SK-N-SH treated with all-trans-retinoic acid at 6 μM for 48 hours (cell line): ENCODE measurements around the gene DSTYK.

Source experiments
- ARNTL ChIP-seq: fragments of 450-650 bp; formaldehyde crosslinking; IDR thresholded peaks from 2 replicates; pipeline ENCODE4 v1.5.0; 2020; ENCODE audit warnings: low read depth, mild to moderate bottlenecking, moderate library complexity, borderline replicate concordance
- CSDC2 ChIP-seq: fragments of 250-450 bp; sonication (Bioruptor Pico); IDR thresholded peaks from 2 replicates; pipeline ENCODE4 v1.5.0; 2020; ENCODE audit warnings: mild to moderate bottlenecking, moderate library complexity
- CSRNP3 ChIP-seq: fragments of 250-450 bp; sonication (Bioruptor Pico); IDR thresholded peaks from 2 replicates; pipeline ENCODE4 v1.5.1; 2021; ENCODE audit warnings: mild to moderate bottlenecking, moderate library complexity
- ESRRG ChIP-seq: fragments of 250-450 bp; sonication (Bioruptor Pico); IDR thresholded peaks from 2 replicates; pipeline ENCODE4 v1.6.1; 2021; ENCODE audit warnings: mild to moderate bottlenecking
- PATZ1 ChIP-seq: fragments of 250-450 bp; sonication (Bioruptor Pico); IDR thresholded peaks from 2 replicates; pipeline ENCODE4 v1.8.0; 2020; ENCODE audit warnings: mild to moderate bottlenecking, moderate library complexity, borderline replicate concordance
- RARB ChIP-seq: fragments of 250-450 bp; sonication (Bioruptor Pico); IDR thresholded peaks from 2 replicates; pipeline ENCODE4 v1.8.0; 2021; ENCODE audit warnings: mild to moderate bottlenecking, moderate library complexity
- SNAI2 ChIP-seq: fragments of 250-450 bp; sonication (Bioruptor Pico); IDR thresholded peaks from 2 replicates; pipeline ENCODE4 v1.5.0; 2020; ENCODE audit warnings: mild to moderate bottlenecking, moderate library complexity
- ZFP3 ChIP-seq: fragments of 250-450 bp; sonication (Bioruptor Pico); IDR thresholded peaks from 2 replicates; pipeline ENCODE4 v1.5.0; 2020; ENCODE audit warnings: mild to moderate bottlenecking, moderate library complexity
- ZNF565 ChIP-seq: fragments of 450-650 bp; formaldehyde crosslinking; conservative IDR thresholded peaks from 2 replicates; pipeline ENCODE4 v1.5.0; 2020; ENCODE audit warnings: low read depth, mild to moderate bottlenecking, moderate library complexity
- TF ChIP-seq, protein P1 (sequence below): fragments of 250-450 bp; sonication (Bioruptor Pico); IDR thresholded peaks from 2 replicates; pipeline ENCODE4 v1.5.1; 2020; ENCODE audit warnings: low read depth, mild to moderate bottlenecking, moderate library complexity

- TF ChIP-seq, protein P1, sequence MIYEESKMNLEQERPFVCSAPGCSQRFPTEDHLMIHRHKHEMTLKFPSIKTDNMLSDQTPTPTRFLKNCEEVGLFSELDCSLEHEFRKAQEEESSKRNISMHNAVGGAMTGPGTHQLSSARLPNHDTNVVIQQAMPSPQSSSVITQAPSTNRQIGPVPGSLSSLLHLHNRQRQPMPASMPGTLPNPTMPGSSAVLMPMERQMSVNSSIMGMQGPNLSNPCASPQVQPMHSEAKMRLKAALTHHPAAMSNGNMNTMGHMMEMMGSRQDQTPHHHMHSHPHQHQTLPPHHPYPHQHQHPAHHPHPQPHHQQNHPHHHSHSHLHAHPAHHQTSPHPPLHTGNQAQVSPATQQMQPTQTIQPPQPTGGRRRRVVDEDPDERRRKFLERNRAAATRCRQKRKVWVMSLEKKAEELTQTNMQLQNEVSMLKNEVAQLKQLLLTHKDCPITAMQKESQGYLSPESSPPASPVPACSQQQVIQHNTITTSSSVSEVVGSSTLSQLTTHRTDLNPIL (CRISPR knock-in tag): no peak
- TF ChIP-seq ZFP3 (no peak), ESRRG (CRISPR knock-in tag) (no peak), ARNTL (no peak), CSRNP3 (no peak), SNAI2 (no peak), RARB (CRISPR knock-in tag) (no peak), ZNF565 (CRISPR knock-in tag) (no peak), CSDC2 (CRISPR knock-in tag) (no peak), PATZ1 (CRISPR knock-in tag) (no peak)
Measured at GRCh38 chr1:205137901-205138300, 73.6 kb downstream of the DSTYK start.
